NCI-H2107 treated with DMSO at 0.1 percent for 48 hours (cell line): Measurements from ENCODE around the gene MYL7.

ENCODE experiments used
- DNase-seq: peaks from one replicate; lab custom pipeline; 2025; ENCODE audit not compliant: unreplicated experiment; lab: John Stamatoyannopoulos, UW

The MYL7 gene

GRCh38 chr7:44101966-44102845, 38.9 kb downstream of the MYL7 start:
- DNase-seq: no peak

GRCh38 chr7:44101303-44101965, 39.7 kb downstream of the MYL7 start:
- no peak for DNase-seq

- DNase-seq: no peak
These were observed 40.5 kb downstream of the MYL7 start for GRCh38 chr7:44100458-44101302.

- DNase-seq: no peak
These were observed 41.5 kb downstream of the MYL7 start for GRCh38 chr7:44099669-44100068.

- no peak for DNase-seq
These were observed 42.8 kb downstream of the MYL7 start for GRCh38 chr7:44098092-44099068.

GRCh38 chr7:44097064-44097932, 43.8 kb downstream of the MYL7 start:
- DNase-seq: no peak

- DNase-seq: no peak
These were observed 44.7 kb downstream of the MYL7 start for GRCh38 chr7:44096326-44096881.

- no peak for DNase-seq
These were observed 45.4 kb downstream of the MYL7 start for GRCh38 chr7:44095781-44096180.

- DNase-seq: no peak
These were observed 46.1 kb downstream of the MYL7 start for GRCh38 chr7:44094883-44095592.

GRCh38 chr7:44094365-44094764, 46.8 kb downstream of the MYL7 start:
- no peak for DNase-seq

GRCh38 chr7:44093102-44093641, 48.0 kb downstream of the MYL7 start:
- DNase-seq: no peak
